Renal cortex interstitium (tissue), 11 donors: ENCODE results near the gene SRGAP3. TPM values are rescaled to one million over a fixed set of nuclear protein-coding genes. Genes with fewer than 3 reads are reported as not detected.

Source experiments
- DNase-seq, 11 donors: peaks; one replicate each; pipeline ENCODE4 v3.0.0-alpha.2; 2013; ENCODE audit warnings: low read depth in 9 of 11, low spot score in 4 of 11; ENCODE audit errors: extremely low read depth in 1 of 11
- polyA plus RNA-seq, 3 donors: library from polyadenylated mRNA; unstranded; fragments of 120-200 nt; gene quantifications; one replicate each; pipeline ENCODE4 v1.2.1, GENCODE V29; 2013; ENCODE audit not compliant: insufficient read length in 3 of 3

SRGAP3 gene
- polyA plus RNA-seq, 3 donors = 15.0 to 28.4 (median 16.2) TPM

GRCh38 chr3:9231937-9232336 lies 17.5 kb downstream of the SRGAP3 start:
- DNase-seq = no peak

GRCh38 chr3:9231471-9231870 lies 18.0 kb downstream of the SRGAP3 start:
- DNase-seq = no peak

- no peak for DNase-seq
These were observed 18.4 kb downstream of the SRGAP3 start for GRCh38 chr3:9231006-9231405.

GRCh38 chr3:9230596-9230995 lies 18.9 kb downstream of the SRGAP3 start:
- DNase-seq = no peak

GRCh38 chr3:9229879-9230278 lies 19.6 kb downstream of the SRGAP3 start:
- no peak for DNase-seq

- DNase-seq = no peak
These were observed 20.1 kb downstream of the SRGAP3 start for GRCh38 chr3:9229325-9229724.

GRCh38 chr3:9226326-9226725 lies 23.1 kb downstream of the SRGAP3 start:
- DNase-seq = no peak

- DNase-seq = no peak
These were observed 24.2 kb downstream of the SRGAP3 start for GRCh38 chr3:9225268-9225667.

GRCh38 chr3:9224490-9224889 lies 25.0 kb downstream of the SRGAP3 start:
- no peak for DNase-seq

- DNase-seq = no peak
These were observed 25.8 kb downstream of the SRGAP3 start for GRCh38 chr3:9223672-9224071.

- DNase-seq = no peak
These were observed 26.3 kb downstream of the SRGAP3 start for GRCh38 chr3:9222956-9223639.

- DNase-seq = no peak
These were observed 27.4 kb downstream of the SRGAP3 start for GRCh38 chr3:9222049-9222448.

- no peak for DNase-seq
These were observed 31.0 kb downstream of the SRGAP3 start for GRCh38 chr3:9218514-9218846.

GRCh38 chr3:9217784-9218513 lies 31.5 kb downstream of the SRGAP3 start:
- DNase-seq = no peak

- DNase-seq = no peak
These were observed 32.7 kb downstream of the SRGAP3 start for GRCh38 chr3:9216736-9217135.

- no peak for DNase-seq
These were observed 34.8 kb downstream of the SRGAP3 start for GRCh38 chr3:9214599-9214998.

- DNase-seq = no peak
These were observed 35.3 kb downstream of the SRGAP3 start for GRCh38 chr3:9214185-9214584.

GRCh38 chr3:9213019-9213634 lies 36.3 kb downstream of the SRGAP3 start:
- DNase-seq = no peak

- DNase-seq = no peak
These were observed 38.1 kb downstream of the SRGAP3 start for GRCh38 chr3:9211155-9211950.

GRCh38 chr3:9209777-9210176 lies 39.7 kb downstream of the SRGAP3 start:
- no peak for DNase-seq
